Omental fat pad (tissue), 4 donors: ENCODE results near the gene CFAP221. TPM values are rescaled to one million over a fixed set of nuclear protein-coding genes. Genes with fewer than 3 reads are reported as not detected.

Experiments used
- ATAC-seq: fragments of 150-250 bp; one replicate; pipeline ENCODE4 v1.9.1; 2016; ENCODE audit warnings: mild to moderate bottlenecking, moderate library complexity; ENCODE audit not compliant: low FRiP score
- DNase-seq: peaks from one replicate; pipeline ENCODE4 v3.0.0-alpha.2; 2019; ENCODE audit warnings: low spot score
- total RNA-seq, 4 donors: library from RNA; depleted of rRNA; stranded (reverse); fragments of >200 nt; gene quantifications; one replicate each; pipeline ENCODE4 v1.1.0, GENCODE V29; 2016
- TF ChIP-seq, protein P1 (sequence below), 3 donors: fragments of 450-650 bp; IDR thresholded peaks; one replicate each; pipeline ENCODE4 v1.5.1; 2016 to 2017; ENCODE audit warnings: antibody characterized with exemption in 3 of 3, mild to moderate bottlenecking in 3 of 3, moderate library complexity in 2 of 3

Gene CFAP221
- total RNA-seq, 4 donors from 2014 or later, result 1.2 to 1.7 (median 1.3) TPM; not detected in 1

DNA sequence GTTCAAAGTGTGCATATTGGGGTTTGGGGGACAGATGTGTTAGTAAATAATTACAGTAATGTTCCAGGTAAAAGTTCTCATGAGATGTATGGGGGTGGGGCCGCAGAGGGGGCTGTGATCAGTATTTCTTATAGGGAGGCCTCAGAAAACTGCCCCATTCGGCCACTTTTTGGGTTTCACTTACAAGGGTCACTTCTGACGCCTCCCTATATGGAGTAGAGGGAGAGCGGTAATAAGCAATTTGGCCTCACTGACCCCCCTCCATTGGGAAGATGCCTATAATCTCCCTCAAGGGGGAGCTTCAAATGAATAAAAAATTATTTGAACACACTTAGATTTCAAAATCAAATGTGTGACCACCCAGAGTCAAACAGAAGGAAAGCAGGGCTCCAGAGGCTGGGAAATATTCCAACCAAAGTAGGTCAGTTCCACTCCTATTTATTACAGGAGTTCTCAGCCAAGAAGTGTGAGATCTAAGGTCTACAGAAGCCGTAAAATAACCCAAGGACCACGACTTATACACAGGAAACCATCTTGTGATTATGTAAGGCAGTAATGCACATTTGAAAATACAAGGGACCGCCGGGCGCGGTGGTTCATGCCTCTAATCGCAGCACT is 22.7 kb upstream of the CFAP221 start:
- ATAC-seq (no peak), DNase-seq (no peak)
- TF ChIP-seq, protein P1, sequence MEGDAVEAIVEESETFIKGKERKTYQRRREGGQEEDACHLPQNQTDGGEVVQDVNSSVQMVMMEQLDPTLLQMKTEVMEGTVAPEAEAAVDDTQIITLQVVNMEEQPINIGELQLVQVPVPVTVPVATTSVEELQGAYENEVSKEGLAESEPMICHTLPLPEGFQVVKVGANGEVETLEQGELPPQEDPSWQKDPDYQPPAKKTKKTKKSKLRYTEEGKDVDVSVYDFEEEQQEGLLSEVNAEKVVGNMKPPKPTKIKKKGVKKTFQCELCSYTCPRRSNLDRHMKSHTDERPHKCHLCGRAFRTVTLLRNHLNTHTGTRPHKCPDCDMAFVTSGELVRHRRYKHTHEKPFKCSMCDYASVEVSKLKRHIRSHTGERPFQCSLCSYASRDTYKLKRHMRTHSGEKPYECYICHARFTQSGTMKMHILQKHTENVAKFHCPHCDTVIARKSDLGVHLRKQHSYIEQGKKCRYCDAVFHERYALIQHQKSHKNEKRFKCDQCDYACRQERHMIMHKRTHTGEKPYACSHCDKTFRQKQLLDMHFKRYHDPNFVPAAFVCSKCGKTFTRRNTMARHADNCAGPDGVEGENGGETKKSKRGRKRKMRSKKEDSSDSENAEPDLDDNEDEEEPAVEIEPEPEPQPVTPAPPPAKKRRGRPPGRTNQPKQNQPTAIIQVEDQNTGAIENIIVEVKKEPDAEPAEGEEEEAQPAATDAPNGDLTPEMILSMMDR (IDR thresholded peaks at IDR 0.05), result no peak

DNA sequence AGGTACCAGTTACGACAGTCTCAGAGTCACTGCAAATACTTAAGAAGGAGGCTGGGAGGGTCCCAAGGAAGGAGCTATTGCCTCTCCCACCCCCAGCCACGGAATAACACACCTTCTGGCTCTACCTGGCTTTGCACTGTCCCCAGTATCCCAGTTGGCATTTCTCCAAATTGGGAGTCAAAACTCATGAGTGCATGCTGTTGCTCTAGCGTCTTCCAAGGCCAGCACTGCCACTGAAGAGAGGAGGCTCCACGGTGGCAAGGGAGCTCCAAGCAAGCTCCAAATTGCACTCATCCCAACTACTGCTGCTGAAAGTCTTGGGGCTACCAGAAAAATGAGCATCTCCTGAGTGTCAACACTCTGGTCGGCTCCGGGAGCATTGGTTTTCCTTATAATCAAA is 21.6 kb upstream of the CFAP221 start:
- no peak for DNase-seq
- TF ChIP-seq, protein P1 (IDR thresholded peaks at IDR 0.05), result no peak
- no peak for ATAC-seq

DNA sequence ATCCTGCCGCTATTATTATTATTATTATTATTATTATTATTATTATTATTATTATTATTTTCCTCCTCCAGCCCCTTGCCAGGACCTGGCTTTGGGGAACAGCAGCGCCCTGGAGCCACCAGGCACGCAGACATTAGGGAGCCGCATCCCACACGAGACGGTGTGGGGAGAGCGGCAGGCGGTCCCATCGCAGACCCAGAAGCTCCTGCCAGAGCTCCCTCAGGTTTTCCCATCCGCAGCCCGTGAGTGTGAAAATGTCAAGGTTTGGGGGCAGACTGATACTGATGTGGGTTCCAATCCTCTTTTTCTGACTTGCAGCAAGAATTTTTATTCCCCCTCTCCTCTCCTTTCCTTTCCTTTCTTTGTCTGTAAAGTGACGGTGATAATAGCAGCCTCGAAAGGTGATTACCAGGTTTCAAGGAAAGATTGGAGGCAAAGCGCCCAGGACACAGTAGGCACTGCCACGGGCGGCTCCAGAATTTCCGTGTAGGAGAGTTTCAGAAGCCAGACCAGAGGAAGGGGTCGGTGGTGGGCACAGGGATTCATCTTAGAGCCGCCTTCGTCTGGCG is 20.8 kb upstream of the CFAP221 start:
- DNase-seq (no peak), ATAC-seq (no peak)
- TF ChIP-seq, protein P1 (IDR thresholded peaks at IDR 0.05), result no peak

GRCh38 chr2:119523952-119524694 is 20.1 kb upstream of the CFAP221 start, which contains the start of gene SCTR:
Gene SCTR, minus strand, starts transcription at chr2:119524483. Its CDS starts 257 bp downstream, at chr2:119524226.
- TF ChIP-seq, protein P1 (IDR thresholded peaks at IDR 0.05), result no peak
- DNase-seq (no peak), ATAC-seq (no peak)

GRCh38 chr2:119525614-119526013 is 18.6 kb upstream of the CFAP221 start:
- TF ChIP-seq, protein P1 (IDR thresholded peaks at IDR 0.05), result no peak
- DNase-seq (no peak), ATAC-seq (no peak)

DNA sequence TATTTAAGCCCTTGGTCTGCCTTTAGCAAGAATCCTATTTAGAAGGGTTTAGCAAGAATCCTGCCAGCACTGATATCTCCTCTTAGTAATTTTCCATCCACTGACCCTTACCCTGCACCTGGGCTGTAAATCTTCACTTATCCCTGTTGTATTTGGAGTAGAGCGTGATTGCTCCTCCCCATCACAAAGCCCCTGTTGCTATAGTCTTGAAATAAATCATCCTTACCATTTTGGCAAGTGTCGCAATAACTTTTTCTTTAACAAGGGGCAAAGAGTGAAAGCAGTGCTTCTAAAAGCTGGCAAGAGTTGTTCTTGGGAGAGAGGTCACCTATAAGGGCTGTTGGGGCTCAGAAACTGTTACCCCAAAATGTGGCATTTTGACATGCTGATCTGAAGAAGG is 16.2 kb upstream of the CFAP221 start:
- DNase-seq, result no peak
- TF ChIP-seq, protein P1 (IDR thresholded peaks at IDR 0.05), result no peak
- no peak for ATAC-seq
